ENCODE results near the gene IL32.
"Not testable (repeated sequence)": the region's sequence is repeated elsewhere in the genome, so short reads cannot be mapped to it uniquely, and the experiment has no call there.

IL32 gene

GRCh38 chr16:3051494-3051893 lies 13.9 kb upstream of the IL32 start:
- DNase-seq (ENCODE audit: low read depth, low spot score): no peak

GRCh38 chr16:3052571-3053329 lies 12.7 kb upstream of the IL32 start:
- not testable (repeated sequence) for DNase-seq (ENCODE audit: low read depth, low spot score)

GRCh38 chr16:3053330-3053710 lies 12.1 kb upstream of the IL32 start:
- DNase-seq (ENCODE audit: low read depth, low spot score): not testable (repeated sequence)

- no peak for DNase-seq (ENCODE audit: low read depth, low spot score)
Observed at GRCh38 chr16:3054965-3055733, 10.3 kb upstream of the IL32 start.

GRCh38 chr16:3055734-3056115 lies 9.7 kb upstream of the IL32 start:
- not testable (repeated sequence) for DNase-seq (ENCODE audit: low read depth, low spot score)

GRCh38 chr16:3056336-3057180 lies 8.9 kb upstream of the IL32 start:
- DNase-seq (ENCODE audit: low read depth, low spot score): no peak

- no peak for DNase-seq (ENCODE audit: low read depth, low spot score)
Observed at GRCh38 chr16:3057181-3058138, 8.0 kb upstream of the IL32 start.

GRCh38 chr16:3058139-3059030 lies 7.1 kb upstream of the IL32 start:
- no peak for DNase-seq (ENCODE audit: low read depth, low spot score)

GRCh38 chr16:3059041-3059722 lies 6.3 kb upstream of the IL32 start:
- DNase-seq (ENCODE audit: low read depth, low spot score): peak; percentile 96

- no peak for DNase-seq (ENCODE audit: low read depth, low spot score)
Observed at GRCh38 chr16:3059723-3060242, 5.7 kb upstream of the IL32 start.

- no peak for DNase-seq (ENCODE audit: low read depth, low spot score)
Observed at GRCh38 chr16:3060339-3061127, 4.9 kb upstream of the IL32 start.

- DNase-seq (ENCODE audit: low read depth, low spot score): no peak
Observed at GRCh38 chr16:3062553-3062952, 2.9 kb upstream of the IL32 start.

GRCh38 chr16:3063625-3064386 lies 1.6 kb upstream of the IL32 start:
- no peak for DNase-seq (ENCODE audit: low read depth, low spot score)

GRCh38 chr16:3065742-3066439 lies 451 bp downstream of the IL32 start:
- DNase-seq (ENCODE audit: low read depth, low spot score): peak; percentile 27

GRCh38 chr16:3066440-3066748 lies 954 bp downstream of the IL32 start:
- no peak for DNase-seq (ENCODE audit: low read depth, low spot score)

GRCh38 chr16:3068487-3068886 lies 3.0 kb downstream of the IL32 start:
- DNase-seq (ENCODE audit: low read depth, low spot score): no peak

GRCh38 chr16:3069146-3069545 lies 3.7 kb downstream of the IL32 start:
- not testable (repeated sequence) for DNase-seq (ENCODE audit: low read depth, low spot score)
